Measurements from ENCODE around the gene DBF4.
"Not testable (repeated sequence)": the region's sequence is repeated elsewhere in the genome, so short reads cannot be mapped to it uniquely, and the experiment has no call there.

Gene DBF4

DNA sequence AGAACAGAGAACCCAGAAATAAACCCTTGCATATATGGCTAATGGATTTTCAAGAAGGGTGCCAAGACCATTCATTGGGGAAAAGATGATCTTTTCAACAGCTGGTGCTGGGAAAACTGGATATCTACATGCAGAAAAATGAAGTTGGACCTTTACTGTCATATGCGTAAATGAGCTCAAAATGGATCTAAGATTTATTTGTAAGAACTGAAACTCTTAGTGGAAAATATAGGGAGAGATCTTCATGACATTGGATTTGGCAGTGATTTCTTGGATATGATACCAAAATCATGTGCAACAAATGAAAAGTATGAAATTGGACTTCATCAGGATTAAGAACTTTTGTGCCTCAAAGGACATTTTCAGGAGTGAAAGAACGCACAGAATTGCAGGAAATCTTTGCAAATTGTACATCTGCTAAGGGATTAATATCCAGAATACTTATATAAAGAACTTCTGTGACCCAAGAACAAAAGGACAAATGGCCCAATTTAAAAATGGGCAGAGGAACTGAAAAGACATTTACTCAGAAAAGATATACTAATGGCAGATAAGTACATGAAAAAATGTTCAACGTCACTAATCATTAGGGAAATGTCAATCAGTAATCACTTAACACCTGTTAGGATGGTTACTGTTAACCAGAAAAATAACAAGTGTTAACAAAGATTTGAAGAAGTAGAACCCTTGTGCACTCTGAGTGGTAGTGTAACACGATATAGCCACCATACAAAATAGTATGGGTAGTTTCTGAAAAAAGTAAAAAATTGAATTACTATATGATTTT is 6.1 kb downstream of the DBF4 start:
- DNase-seq (ENCODE audit: low read depth), result no peak

DNA sequence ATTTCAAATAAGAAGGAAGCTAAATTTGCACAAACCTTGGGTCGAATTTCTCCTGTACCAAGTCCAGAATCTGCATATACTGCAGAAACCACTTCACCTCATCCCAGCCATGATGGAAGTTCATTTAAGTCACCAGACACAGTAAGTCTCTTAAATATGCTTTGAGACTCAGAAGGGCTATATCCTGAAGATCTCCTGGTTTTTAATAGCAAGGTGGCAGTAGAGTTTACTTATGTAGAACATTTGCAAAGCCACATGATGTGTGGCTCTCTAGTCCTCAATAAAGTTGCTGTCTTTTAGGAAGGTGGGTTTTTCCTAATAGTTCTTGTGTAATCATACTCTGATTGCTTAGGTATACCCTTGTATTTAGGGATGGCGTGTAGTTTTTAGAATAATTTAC is 8.7 kb downstream of the DBF4 start:
- no peak for DNase-seq (ENCODE audit: low read depth)

- DNase-seq (ENCODE audit: low read depth), result no peak
Measured at GRCh38 chr7:87886875-87887274, 10.6 kb downstream of the DBF4 start.

GRCh38 chr7:87895363-87895762 is 19.1 kb downstream of the DBF4 start:
- no peak for DNase-seq (ENCODE audit: low read depth)

DNA sequence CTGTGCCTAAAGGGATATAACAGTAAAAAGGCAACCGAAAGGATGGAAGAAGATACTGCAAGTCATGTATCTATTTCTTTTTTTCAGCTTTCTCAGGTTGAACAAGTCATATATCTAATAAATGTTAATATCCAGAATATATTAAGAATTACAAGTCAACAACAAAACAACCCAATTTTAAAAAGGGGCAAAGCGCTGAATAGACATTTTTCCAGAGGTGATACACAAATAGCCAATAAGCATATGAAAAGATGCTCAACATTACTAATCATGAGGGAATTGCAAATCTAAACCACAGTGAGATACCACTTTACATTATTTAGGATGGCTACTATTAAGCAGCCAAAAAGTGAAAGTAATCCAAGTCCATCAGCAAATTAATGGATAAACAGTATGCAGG is 23.0 kb downstream of the DBF4 start:
- no peak for DNase-seq (ENCODE audit: low read depth)

DNA sequence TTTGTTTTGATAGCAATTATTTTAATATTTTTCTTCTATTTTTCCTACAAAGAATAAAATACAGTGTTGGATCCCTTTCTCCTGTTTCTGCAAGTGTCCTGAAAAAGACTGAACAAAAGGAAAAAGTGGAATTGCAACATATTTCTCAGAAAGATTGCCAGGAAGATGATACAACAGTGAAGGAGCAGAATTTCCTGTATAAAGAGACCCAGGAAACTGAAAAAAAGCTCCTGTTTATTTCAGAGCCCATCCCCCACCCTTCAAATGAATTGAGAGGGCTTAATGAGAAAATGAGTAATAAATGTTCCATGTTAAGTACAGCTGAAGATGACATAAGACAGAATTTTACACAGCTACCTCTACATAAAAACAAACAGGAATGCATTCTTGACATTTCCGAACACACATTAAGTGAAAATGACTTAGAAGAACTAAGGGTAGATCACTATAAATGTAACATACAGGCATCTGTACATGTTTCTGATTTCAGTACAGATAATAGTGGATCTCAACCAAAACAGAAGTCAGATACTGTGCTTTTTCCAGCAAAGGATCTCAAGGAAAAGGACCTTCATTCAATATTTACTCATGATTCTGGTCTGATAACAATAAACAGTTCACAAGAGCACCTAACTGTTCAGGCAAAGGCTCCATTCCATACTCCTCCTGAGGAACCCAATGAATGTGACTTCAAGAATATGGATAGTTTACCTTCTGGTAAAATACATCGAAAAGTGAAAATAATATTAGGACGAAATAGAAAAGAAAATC is 31.0 kb downstream of the DBF4 start:
- DNase-seq (ENCODE audit: low read depth), result not testable (repeated sequence)

DNA sequence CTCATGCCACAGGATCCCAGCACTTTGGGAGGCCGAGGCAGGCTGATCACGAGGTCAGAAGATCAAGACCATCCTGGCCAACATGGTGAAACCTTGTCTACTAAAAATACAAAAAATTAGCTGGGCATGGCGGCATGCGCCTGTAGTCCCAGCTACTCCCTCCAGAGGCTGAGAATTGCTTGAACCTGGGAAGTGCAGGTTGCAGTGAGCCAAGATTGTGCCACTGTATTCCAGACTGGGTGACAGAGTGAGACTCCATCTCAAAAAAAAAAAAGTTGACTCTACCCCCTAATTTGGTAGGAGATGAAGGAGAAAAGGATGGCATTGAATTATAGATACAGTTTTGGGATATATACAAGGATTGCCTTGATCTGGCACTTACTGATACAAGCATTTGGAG is 32.5 kb downstream of the DBF4 start:
- not testable (repeated sequence) for DNase-seq (ENCODE audit: low read depth)

- no peak for DNase-seq (ENCODE audit: low read depth)
Measured at GRCh38 chr7:87912121-87912520, 35.8 kb downstream of the DBF4 start.

GRCh38 chr7:87918740-87919139 is 42.4 kb downstream of the DBF4 start:
- no peak for DNase-seq (ENCODE audit: low read depth)

DNA sequence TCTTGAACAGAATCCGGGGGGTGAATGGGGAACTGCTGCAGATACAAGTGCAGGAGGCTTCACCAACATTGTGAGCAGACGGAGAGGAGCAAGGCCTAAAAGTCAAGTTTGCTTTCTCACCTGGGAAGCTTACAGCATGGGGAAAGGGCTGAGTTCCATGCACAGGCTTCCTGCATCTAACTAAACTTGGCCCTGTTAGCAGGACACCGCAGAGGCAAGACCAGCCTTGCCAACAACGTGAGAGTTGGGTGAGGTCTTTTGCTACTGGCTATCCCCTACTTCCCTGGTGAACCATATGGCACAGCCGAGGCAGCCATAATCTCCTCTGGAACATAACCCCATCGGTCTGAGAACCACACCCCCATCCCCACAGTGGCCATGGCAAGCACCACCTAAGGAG is 43.6 kb downstream of the DBF4 start:
- DNase-seq (ENCODE audit: low read depth), result no peak

GRCh38 chr7:87920578-87920977 is 44.3 kb downstream of the DBF4 start:
- DNase-seq (ENCODE audit: low read depth), result no peak

DNA sequence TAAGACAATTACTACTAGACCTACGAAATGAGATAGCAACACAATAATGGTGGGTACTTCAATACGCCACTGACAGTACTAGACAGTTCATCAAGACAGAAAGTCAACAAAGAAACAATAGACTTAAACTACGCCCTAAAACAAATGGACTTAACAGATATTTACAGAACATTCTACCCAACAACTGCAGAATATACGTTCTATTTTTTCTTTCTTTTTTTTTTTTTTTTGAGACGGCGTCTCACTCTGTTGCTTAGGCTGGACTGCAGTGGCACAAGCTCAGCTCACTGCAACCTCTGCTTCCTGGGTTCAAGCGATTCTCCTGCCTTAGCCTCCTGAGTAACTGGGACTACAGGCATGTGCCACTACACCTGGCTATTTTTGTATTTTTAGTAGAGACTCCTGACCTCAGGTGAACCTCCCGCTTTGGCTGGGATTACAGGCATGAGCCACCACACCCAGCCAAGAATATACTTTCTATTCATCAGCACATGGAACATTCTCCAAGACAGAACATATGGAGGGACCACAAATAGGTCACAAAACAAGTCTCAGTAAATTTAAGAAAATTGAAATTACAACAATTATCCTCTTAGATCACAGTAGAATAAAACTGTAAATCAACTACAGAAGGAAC is 46.6 kb downstream of the DBF4 start:
- not testable (repeated sequence) for DNase-seq (ENCODE audit: low read depth)

- no peak for DNase-seq (ENCODE audit: low read depth)
Measured at GRCh38 chr7:87926581-87927461, 50.5 kb downstream of the DBF4 start.

GRCh38 chr7:87933605-87933952 is 57.3 kb downstream of the DBF4 start:
- DNase-seq (ENCODE audit: low read depth), result no peak

- DNase-seq (ENCODE audit: low read depth), result peak; percentile 59
Measured at GRCh38 chr7:87933953-87934698, 57.8 kb downstream of the DBF4 start, which contains the start of gene ADAM22. Gene ADAM22, plus strand, starts transcription at chr7:87934251. Its CDS starts 215 bp downstream, at chr7:87934466.

- no peak for DNase-seq (ENCODE audit: low read depth)
Measured at GRCh38 chr7:87934699-87935383, 58.5 kb downstream of the DBF4 start.

DNA sequence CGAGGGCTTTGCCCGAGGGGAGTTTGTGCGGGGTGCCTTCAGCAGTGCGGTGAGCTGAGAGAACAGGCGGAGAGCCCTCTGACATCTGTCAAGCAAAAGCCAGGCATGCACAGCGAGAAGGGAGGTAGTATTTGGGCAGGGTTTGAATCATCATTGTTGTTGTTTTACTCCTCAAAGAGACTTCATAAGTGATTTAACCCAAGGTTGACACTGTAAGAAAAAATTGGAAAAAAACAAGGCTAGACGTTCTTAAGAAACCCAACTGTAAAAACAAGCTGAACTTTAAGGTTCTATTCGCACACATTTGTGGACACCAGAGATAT is 59.1 kb downstream of the DBF4 start:
- no peak for DNase-seq (ENCODE audit: low read depth)

GRCh38 chr7:87941138-87941537 is 64.8 kb downstream of the DBF4 start:
- no peak for DNase-seq (ENCODE audit: low read depth)

DNA sequence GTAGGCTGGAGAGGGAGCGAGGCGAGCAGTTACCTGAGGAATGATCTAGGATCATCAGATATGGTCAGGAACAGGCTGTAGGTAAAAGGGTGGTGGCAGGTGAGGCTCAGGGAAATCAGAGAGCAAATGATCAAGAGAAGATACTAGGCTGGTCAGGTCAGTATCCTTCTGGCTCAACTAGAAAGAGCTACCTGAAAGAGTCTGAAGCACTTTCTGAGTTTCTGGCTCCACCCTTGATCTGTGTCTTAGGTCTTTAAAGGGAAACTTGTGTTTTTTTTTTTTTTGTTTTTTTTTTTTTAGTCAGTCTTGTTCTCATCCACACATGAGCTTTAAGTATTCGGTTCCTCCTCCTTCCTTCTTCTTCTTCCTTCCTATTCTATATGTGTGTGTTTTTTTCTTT is 68.3 kb downstream of the DBF4 start:
- DNase-seq (ENCODE audit: low read depth), result no peak

- not testable (repeated sequence) for DNase-seq (ENCODE audit: low read depth)
Measured at GRCh38 chr7:87945926-87946325, 69.6 kb downstream of the DBF4 start.

DNA sequence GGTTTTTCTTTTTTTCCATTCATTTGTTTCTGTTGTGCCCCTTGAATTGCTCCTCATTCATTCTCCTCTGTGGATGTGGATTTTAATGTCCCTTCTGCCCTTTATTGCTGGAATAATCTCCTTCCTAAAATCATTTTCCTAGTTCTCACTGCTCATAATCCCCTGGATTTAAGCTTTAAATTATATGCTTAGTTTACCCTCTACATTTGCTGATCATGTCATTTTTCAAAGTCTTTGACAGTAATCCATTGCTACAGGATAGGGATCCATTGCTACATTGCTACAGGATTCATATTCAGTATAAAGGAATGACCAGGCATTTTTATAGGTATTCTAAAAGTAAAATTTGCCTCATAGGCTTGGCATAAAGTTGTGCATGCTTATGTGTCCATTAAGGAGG is 72.1 kb downstream of the DBF4 start:
- no peak for DNase-seq (ENCODE audit: low read depth)
